Skeletal muscle cell (primary cell): Measurements from ENCODE around the gene RPL28.
"Not testable (repeated sequence)": the region's sequence is repeated elsewhere in the genome, so short reads cannot be mapped to it uniquely, and the experiment has no call there.

Experiments
- DNase-seq: peaks from one replicate; pipeline ENCODE4 v3.0.0-alpha.2; 2010; ENCODE audit warnings: low read depth
- H3K4me3 ChIP-seq: 2 replicates; pipeline ENCODE4 v1.5.1; 2011; ENCODE audit warnings: low read depth, mild to moderate bottlenecking, control low read depth, low read length, moderate library complexity

RPL28 gene

GRCh38 chr19:55410168-55410567 is 24.4 kb downstream of the RPL28 start:
- H3K4me3 ChIP-seq: no peak overlapping the region
- no peak for DNase-seq

- H3K4me3 ChIP-seq: no peak overlapping the region
- peak; percentile 39 for DNase-seq
Measured at GRCh38 chr19:55418185-55418584, 32.5 kb downstream of the RPL28 start.

- no peak overlapping the region for H3K4me3 ChIP-seq
- no peak for DNase-seq
Measured at GRCh38 chr19:55419103-55419502, 33.4 kb downstream of the RPL28 start.

GRCh38 chr19:55419624-55420236 is 34.0 kb downstream of the RPL28 start:
- no peak for DNase-seq
- no peak overlapping the region for H3K4me3 ChIP-seq

DNA sequence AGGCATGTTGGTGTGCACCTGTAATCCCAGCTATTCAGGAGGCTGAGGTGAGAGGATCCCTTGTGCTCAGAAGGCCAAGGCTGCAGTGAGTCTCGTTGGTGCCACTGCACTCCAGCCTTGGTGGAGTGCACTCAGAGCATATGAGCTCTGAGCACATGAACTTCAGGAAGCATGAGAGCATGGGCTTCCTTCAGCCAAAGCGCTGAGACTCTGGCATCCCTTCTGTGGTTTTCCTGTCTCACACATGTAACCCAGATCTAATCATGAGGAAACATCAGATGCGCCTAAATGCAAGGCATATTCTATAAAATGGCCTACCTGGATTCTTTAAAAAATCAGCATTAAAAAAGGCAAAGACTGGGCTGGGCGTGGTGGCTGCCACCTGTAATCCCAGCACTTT is 35.5 kb downstream of the RPL28 start:
- DNase-seq, H3K4me3 ChIP-seq: not testable (repeated sequence)

DNA sequence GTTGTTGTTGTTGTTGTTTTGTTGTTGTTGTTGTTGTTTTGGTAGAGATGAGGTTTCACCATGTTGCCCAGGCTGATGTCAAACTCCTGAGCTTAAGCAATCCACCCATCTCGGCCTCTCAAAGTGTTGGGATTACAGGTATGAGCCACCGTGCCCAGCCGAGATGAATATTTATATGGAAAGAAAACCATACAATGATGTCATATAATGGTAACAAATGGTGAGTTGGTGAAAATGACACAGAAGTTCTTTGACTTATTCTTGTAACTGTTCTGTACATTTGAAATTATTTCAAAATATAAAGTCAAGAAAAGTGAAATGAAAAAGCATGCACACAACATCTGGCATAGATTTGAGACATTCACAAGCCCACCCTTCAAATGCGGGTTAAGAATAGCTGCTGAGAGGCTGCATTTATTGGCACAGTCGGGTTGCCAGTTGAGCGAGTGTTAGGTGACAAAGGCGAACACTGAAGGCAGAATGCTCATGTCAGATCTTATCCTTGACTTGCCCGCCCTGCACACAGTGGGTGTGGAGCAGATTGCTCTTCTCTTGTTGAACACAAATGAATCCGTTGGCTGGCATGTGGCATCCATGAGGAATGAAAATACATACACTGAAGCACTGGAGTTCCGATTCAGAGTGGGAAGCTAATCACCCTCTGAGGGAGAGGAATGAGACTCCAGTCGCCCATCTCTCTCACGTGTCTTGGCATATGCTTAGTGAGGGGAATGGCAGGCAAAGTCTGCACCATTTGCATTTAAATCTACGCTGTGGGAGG is 37.7 kb downstream of the RPL28 start:
- no peak for DNase-seq
- H3K4me3 ChIP-seq: no peak overlapping the region

- H3K4me3 ChIP-seq: no peak overlapping the region
- no peak for DNase-seq
Measured at GRCh38 chr19:55424518-55424917, 38.8 kb downstream of the RPL28 start.

- no peak overlapping the region for H3K4me3 ChIP-seq
- no peak for DNase-seq
Measured at GRCh38 chr19:55426042-55426441, 40.3 kb downstream of the RPL28 start.

GRCh38 chr19:55431183-55431582 is 45.5 kb downstream of the RPL28 start:
- H3K4me3 ChIP-seq: no peak overlapping the region
- no peak for DNase-seq

DNA sequence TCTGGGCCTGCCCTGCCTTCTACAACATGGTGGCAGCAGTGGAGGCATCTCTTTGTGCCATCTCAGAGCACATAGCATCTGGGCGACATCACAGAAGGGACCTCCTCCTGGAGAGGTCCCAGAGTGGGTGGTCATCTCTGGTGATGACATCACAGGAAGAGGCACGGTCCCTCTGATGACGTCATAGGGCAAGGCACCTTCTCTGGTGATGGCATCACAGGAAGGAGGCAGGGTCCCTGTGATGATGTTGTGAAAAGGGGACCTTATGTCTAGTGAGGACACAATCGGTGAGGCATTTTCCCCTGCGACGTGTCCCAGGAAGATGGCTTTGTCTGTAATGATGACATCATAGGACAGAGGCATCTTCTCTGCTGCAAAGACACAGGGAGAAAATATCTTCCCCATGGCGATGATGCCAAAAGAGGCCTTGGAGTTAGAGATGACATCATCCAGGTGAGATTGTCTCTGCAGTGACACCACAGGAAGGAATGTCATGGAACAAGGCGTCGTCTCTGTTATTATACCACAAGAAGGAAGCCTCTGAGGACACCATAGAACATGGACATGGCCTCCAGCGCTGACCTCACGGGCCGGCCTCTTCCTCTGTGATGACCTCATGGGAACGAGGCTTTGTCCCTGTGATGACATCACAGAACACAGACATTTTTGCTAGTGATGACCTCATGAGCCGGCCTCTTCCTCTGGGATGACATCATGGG is 46.7 kb downstream of the RPL28 start:
- no peak for DNase-seq

DNA sequence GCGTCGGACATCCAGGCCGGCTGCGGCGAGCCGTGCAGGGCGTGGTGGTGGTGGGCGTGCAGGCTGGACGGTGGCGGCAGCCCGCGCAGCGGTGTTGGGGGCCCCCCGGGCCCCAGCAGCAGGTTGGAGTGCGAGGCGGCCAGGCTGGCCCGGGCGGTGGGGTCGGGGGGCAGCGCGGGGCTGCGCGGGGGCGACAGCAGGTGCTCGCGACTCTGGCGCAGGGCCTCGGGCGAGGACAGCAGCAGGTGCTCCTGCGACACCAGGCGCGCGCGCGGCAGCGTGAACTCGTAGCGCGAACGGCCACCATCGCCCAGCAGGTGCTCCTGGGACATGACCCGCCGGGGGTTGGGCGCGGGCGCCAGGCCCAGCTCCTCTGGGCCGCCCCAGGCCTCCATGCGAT is 47.6 kb downstream of the RPL28 start:
- H3K4me3 ChIP-seq: no peak overlapping the region

More for the DNA sequence above, 46.7 kb downstream of the RPL28 start:
- H3K4me3 ChIP-seq: no peak overlapping the region

GRCh38 chr19:55434356-55434919 is 48.7 kb downstream of the RPL28 start:
- DNase-seq: no peak

More for the DNA sequence above, 47.6 kb downstream of the RPL28 start:
- DNase-seq: no peak

DNA sequence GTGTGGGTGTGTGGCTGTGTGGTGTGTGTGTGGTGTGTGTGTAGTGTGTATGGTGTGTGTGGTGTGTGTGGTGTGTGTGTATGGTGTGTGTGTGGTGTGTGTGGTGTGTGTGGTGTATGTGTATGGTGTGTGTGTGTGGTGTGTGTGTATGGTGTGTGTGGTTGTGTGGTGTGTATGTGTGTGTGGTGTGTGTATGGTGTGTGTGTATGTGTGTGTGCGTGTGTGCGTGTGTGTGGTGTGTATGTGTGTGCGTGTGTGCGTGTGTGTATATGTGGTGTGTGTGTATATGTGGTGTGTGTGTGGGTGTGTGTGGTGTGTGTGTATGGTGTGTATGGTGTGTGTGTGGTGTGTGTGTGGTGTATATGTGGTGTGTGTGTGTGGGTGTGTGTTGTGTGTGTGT is 49.3 kb downstream of the RPL28 start:
- no peak for DNase-seq
- H3K4me3 ChIP-seq: no peak overlapping the region

More at GRCh38 chr19:55434356-55434919, 48.7 kb downstream of the RPL28 start:
- H3K4me3 ChIP-seq: no peak overlapping the region

GRCh38 chr19:55436847-55437246 is 51.1 kb downstream of the RPL28 start:
- DNase-seq: no peak
- H3K4me3 ChIP-seq: no peak overlapping the region

- H3K4me3 ChIP-seq: no peak overlapping the region
- DNase-seq: no peak
Measured at GRCh38 chr19:55437410-55437809, 51.7 kb downstream of the RPL28 start.

GRCh38 chr19:55439052-55439451 is 53.3 kb downstream of the RPL28 start:
- H3K4me3 ChIP-seq: no peak overlapping the region
- no peak for DNase-seq

GRCh38 chr19:55440411-55441105 is 54.8 kb downstream of the RPL28 start:
- no peak overlapping the region for H3K4me3 ChIP-seq
- DNase-seq: no peak

GRCh38 chr19:55441319-55441691 is 55.6 kb downstream of the RPL28 start:
- DNase-seq: no peak
- H3K4me3 ChIP-seq: no peak overlapping the region

DNA sequence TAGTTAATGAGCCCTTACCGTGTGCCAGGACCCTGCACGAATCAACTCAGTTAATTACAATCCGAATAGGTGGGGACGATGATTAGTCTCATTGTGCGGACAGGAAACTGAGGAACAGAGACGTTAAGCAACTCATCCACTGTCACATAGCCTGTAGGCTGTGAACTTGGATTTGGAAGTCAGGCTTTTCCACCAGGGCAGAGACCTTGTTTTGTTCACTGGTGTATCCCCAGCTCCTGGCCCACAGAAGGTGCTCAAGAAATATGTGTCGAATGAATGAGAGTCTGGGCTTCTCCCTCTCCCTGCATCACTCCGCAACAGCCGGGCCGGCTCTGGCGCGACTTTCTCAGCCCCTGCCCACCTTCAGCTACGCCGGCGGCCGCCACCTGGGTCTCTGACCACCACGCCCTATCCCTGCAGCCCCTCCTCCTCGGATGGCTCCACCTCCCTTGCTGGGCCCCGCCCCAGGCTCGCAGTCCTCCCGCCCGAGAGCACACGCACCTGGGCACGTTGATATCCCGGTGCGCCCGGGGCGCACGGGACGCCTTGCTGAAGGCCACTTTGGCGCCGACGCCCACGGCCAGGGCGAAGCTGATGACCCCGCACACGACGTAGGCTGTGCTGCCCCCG is 56.1 kb downstream of the RPL28 start:
- no peak overlapping the region for H3K4me3 ChIP-seq
- no peak for DNase-seq
